Thyroid gland (tissue), 4 donors: ENCODE results near the gene FOXP2.
"Not testable (repeated sequence)": the region's sequence is repeated elsewhere in the genome, so short reads cannot be mapped to it uniquely, and the experiment has no call there.

Source experiments
- CTCF ChIP-seq, 6 experiments: fragments of 200-600 bp in 3 of 6; fragments of 450-650 bp in 3 of 6; sonication (generic) in 3 of 6; IDR thresholded peaks; one replicate each; pipeline ENCODE4 v1.5.1; 2016 to 2019; ENCODE audit warnings: antibody characterized with exemption in 6 of 6, mild to moderate bottlenecking in 2 of 6, inconsistent platforms in 1 of 6, moderate library complexity in 1 of 6
- POLR2A ChIP-seq, 2 donors: fragments of 450-650 bp; IDR thresholded peaks; one replicate each; pipeline ENCODE4 v1.6.1; 2017; ENCODE audit warnings: antibody characterized with exemption in 2 of 2, mild to moderate bottlenecking in 2 of 2, moderate library complexity in 1 of 2

GRCh38 chr7:114497491-114497890 lies 82.9 kb downstream of the FOXP2 start:
- TF ChIP-seq CTCF, POLR2A (IDR thresholded peaks at IDR 0.05): not testable (repeated sequence)
